Nephron (organoid): ENCODE measurements around the gene SH3PXD2A.

Source experiments
- H3K27ac Mint-ChIP-seq, 3 experiments: 2 replicates each; pipeline ENCODE4 v1.8.0; 2020; ENCODE audit warnings: mixed read lengths in 3 of 3, mild to moderate bottlenecking in 2 of 3, moderate library complexity in 1 of 3
- H3K27me3 Mint-ChIP-seq: 2 replicates; pipeline ENCODE4 v1.8.0; 2021; ENCODE audit warnings: low read depth, mild to moderate bottlenecking, moderate library complexity, mixed read lengths
- H3K36me3 Mint-ChIP-seq: 2 replicates; pipeline ENCODE4 v1.8.0; 2020; ENCODE audit warnings: low read depth, mixed read lengths
- H3K4me1 Mint-ChIP-seq: 2 replicates; pipeline ENCODE4 v1.8.0; 2020; ENCODE audit warnings: mixed read lengths
- H3K4me3 Mint-ChIP-seq, 3 experiments: 2 replicates each; pipeline ENCODE4 v1.8.0; 2020; ENCODE audit warnings: mild to moderate bottlenecking in 3 of 3, mixed read lengths in 3 of 3, moderate library complexity in 2 of 3
- H3K9me3 Mint-ChIP-seq: 2 replicates; pipeline ENCODE4 v1.8.0; 2020; ENCODE audit warnings: mixed read lengths
- CTCF ChIP-seq, 3 experiments: fragments of 200-600 bp; sonication (generic); IDR thresholded peaks; one replicate each; pipeline ENCODE4 v1.5.0; 2021; ENCODE audit warnings: antibody characterized with exemption in 3 of 3; ENCODE audit not compliant: unreplicated experiment in 3 of 3

The SH3PXD2A gene

DNA sequence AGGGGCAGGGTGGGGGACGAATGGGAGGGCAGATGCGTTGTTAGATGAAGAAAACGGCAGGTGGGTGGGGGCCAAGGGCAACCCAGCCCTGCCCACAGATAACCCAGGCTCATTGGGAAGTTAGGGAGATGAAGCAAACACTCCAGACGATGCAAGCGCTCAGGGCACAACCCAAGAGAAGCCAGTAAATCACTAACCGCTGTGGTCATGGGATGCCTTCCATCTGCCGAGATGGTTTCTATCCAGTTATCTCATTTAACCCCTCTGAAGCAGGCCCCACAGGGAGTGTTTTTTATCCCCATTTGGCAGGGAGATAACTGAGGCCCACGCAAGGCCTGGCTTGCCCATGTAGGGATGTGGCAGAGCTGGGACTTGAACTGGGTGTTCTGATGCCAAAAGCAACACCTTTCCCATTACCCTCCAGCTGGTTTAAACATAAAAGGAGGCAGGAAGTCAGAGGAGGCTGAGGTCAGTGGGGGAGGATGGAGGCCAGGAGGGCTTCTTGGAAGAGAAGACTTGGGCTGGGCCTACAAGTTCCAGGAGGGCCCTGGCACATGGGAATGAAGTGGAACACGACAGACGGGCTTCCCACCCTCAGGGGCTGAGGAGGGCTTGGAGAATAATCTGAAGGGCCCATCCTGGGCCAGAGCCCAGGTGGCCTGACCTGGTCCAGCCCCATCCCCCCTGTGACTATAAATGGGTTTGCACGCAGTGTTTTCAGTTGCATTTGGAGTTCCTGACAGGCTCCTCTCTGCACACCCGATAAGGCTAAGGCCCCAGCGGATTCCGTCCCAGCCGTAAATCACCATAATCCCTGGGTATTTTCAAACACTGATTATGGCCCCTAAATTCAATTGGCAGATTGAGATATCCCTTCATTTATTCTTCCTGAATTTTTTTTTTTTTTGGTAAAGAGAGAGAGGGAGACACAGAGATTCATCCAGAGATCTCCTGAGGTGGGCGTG lies 281.0 kb downstream of the SH3PXD2A start:
- no peak overlapping the region for H3K4me3 Mint-ChIP-seq
- peaks cover 56% of the 10 kb centered on the region for H3K4me1 Mint-ChIP-seq
- peaks cover 19% of the 10 kb centered on the region for H3K27me3 Mint-ChIP-seq
- TF ChIP-seq CTCF (IDR thresholded peaks at IDR 0.05; ENCODE audit: unreplicated experiment in 3 of 3): no peak
- no peaks in the 10 kb centered on the region for H3K36me3 Mint-ChIP-seq
- no peak overlapping the region for H3K27ac Mint-ChIP-seq
- H3K9me3 Mint-ChIP-seq: no peaks in the 10 kb centered on the region

DNA sequence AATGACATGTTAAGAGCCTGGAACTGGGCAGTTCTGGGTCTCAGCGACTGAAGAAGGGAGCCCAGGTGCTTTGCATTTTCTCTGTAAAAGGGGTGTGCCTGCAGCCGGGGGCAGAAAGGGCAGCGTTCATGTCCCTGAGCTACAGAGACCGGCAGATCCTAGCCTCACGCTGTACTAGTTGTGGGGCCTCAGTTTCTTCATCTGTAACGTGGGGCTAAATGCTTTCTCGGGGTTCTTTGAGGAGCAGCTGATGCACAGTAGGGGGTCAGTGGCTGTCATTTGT lies 282.2 kb downstream of the SH3PXD2A start:
- Mint-ChIP-seq H3K36me3 (no peaks in the 10 kb centered on the region), H3K4me1 (peaks cover 47% of the 10 kb centered on the region), H3K4me3 (no peak overlapping the region), H3K27ac (no peak overlapping the region), H3K9me3 (no peaks in the 10 kb centered on the region), H3K27me3 (peaks cover 19% of the 10 kb centered on the region)
- TF ChIP-seq CTCF (IDR thresholded peaks at IDR 0.05; ENCODE audit: unreplicated experiment in 3 of 3): no peak

GRCh38 chr10:103572347-103573204 lies 282.8 kb downstream of the SH3PXD2A start:
- Mint-ChIP-seq H3K27ac (no peak overlapping the region), H3K9me3 (no peaks in the 10 kb centered on the region), H3K36me3 (no peaks in the 10 kb centered on the region), H3K4me1 (peaks cover 43% of the 10 kb centered on the region), H3K4me3 (no peak overlapping the region), H3K27me3 (peaks cover 16% of the 10 kb centered on the region)
- TF ChIP-seq CTCF (IDR thresholded peaks at IDR 0.05; ENCODE audit: unreplicated experiment in 3 of 3): no peak

- no peak for TF ChIP-seq CTCF (IDR thresholded peaks at IDR 0.05; ENCODE audit: unreplicated experiment in 3 of 3)
- Mint-ChIP-seq H3K36me3 (no peaks in the 10 kb centered on the region), H3K27ac (no peak overlapping the region), H3K4me1 (peaks cover 34% of the 10 kb centered on the region), H3K27me3 (peaks cover 16% of the 10 kb centered on the region), H3K4me3 (no peak overlapping the region), H3K9me3 (no peaks in the 10 kb centered on the region)
Measured at GRCh38 chr10:103571656-103571975, 283.8 kb downstream of the SH3PXD2A start.

DNA sequence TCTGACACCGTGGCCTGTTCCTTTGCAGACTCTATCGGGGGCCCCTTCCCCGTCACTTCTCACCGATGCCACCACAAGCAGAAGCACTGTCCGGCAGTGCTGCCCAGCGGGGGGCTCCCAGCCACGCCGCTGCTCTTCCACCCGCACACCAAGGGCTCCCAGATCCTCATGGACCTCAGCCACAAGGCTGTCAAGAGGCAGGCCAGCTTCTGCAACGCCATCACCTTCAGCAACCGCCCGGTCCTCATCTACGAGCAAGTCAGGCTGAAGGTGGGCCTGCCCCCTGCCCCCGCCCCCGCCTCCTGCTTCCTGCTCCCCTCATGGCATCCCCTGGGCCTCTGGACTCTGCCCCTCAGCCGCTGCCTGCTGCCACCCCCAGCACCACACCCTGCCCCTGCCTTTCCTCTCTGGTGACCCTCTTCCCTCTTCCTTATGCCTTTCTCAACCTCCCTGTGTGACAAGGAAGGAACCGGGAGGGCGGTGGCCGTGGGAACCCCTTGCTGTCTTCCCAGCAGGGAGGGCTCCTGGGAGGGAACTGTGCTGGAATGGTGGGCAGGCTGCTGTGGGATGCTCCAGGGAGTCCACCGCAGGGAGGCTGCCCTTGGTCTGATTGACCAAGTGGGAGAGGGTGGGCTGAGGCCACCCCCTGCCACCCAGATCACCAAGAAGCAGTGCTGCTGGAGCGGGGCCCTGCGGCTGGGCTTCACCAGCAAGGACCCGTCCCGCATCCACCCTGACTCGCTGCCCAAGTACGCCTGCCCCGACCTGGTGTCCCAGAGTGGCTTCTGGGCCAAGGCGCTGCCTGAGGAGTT lies 284.3 kb downstream of the SH3PXD2A start:
- no peak overlapping the region for H3K4me3 Mint-ChIP-seq
- H3K9me3 Mint-ChIP-seq: no peaks in the 10 kb centered on the region
- H3K27ac Mint-ChIP-seq: no peak overlapping the region
- no peak for TF ChIP-seq CTCF (IDR thresholded peaks at IDR 0.05; ENCODE audit: unreplicated experiment in 3 of 3)
- peaks cover 16% of the 10 kb centered on the region for H3K27me3 Mint-ChIP-seq
- no peaks in the 10 kb centered on the region for H3K36me3 Mint-ChIP-seq
- peaks cover 28% of the 10 kb centered on the region for H3K4me1 Mint-ChIP-seq
